HCT116 (cell line): ENCODE results near the gene ADIG.

Experiments
- EZH2 ChIP-seq: fragments of 200-600 bp; sonication (generic); IDR thresholded peaks from 2 replicates; pipeline ENCODE4 v1.6.1; 2017; ENCODE audit warnings: antibody characterized with exemption, mixed run types
- EZH2phosphoT487 ChIP-seq: fragments of 200-600 bp; IDR thresholded peaks from 2 replicates; pipeline ENCODE4 v1.6.1; 2018; ENCODE audit warnings: antibody characterized with exemption, borderline replicate concordance
- FOSL1 ChIP-seq: IDR thresholded peaks from 2 replicates; pipeline ENCODE4 v1.6.1; 2012; ENCODE audit warnings: low read depth
- POLR2A ChIP-seq: IDR thresholded peaks from 2 replicates; pipeline ENCODE4 v1.7.0; 2011; ENCODE audit warnings: borderline replicate concordance; ENCODE audit not compliant: insufficient read depth, insufficient read length; ENCODE audit errors: extremely low read depth
- RAD21 ChIP-seq: IDR thresholded peaks from 2 replicates; pipeline ENCODE4 v1.6.1; 2012; ENCODE audit warnings: low read depth, mild to moderate bottlenecking
- SP1 ChIP-seq: IDR thresholded peaks from 2 replicates; pipeline ENCODE4 v1.6.1; 2012; ENCODE audit warnings: low read depth
- YY1 ChIP-seq: IDR thresholded peaks from 2 replicates; pipeline ENCODE4 v1.6.1; 2011; ENCODE audit warnings: low read length, low read depth, moderate library complexity, mild to moderate bottlenecking; ENCODE audit not compliant: insufficient replicate concordance; ENCODE audit errors: extremely low read depth
- TF ChIP-seq, protein P1 (sequence below): IDR thresholded peaks from 2 replicates; pipeline ENCODE4 v1.6.1; 2012
- TF ChIP-seq, protein P2 (sequence below): IDR thresholded peaks from 2 replicates; pipeline ENCODE4 v1.6.1; 2012; ENCODE audit warnings: low read depth
- TF ChIP-seq, protein P3 (sequence below), 3 experiments: fragments of 200-600 bp in 1 of 3; sonication (generic) in 1 of 3; IDR thresholded peaks in 2 of 3; conservative IDR thresholded peaks in 1 of 3; 2 replicates each; pipeline ENCODE4 v1.5.1; 2012 to 2017; ENCODE audit warnings: low read depth in 2 of 3, low read length in 2 of 3, antibody characterized with exemption in 1 of 3, borderline replicate concordance in 1 of 3, control low read depth in 1 of 3, mild to moderate bottlenecking in 1 of 3, mixed read lengths in 1 of 3, mixed run types in 1 of 3, moderate library complexity in 1 of 3; ENCODE audit not compliant: insufficient read depth in 1 of 3

DNA sequence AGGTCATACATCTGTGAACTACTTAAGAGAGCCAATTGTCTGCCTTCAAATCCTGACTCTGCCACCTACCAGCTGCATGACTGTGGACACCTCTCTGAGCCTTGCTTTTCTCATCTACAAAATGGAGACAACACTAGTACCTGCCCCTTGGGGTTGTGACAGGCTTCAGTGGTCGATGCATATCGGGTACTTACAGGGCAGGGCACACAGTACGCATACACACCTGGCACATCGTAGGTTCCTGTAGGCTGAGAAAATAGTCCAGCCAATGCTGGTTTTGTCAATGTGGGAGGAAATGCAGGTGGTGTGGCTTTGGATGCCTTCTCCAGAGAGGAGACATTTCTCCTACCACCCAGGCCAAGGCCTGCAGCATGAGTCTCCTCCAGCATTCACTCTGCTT is 2.3 kb downstream of the ADIG start:
- TF ChIP-seq POLR2A: no peak
- no peak for TF ChIP-seq SP1
- no peak for TF ChIP-seq RAD21
- TF ChIP-seq, protein P1, sequence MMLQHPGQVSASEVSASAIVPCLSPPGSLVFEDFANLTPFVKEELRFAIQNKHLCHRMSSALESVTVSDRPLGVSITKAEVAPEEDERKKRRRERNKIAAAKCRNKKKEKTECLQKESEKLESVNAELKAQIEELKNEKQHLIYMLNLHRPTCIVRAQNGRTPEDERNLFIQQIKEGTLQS: no peak
- no peak for TF ChIP-seq EZH2
- TF ChIP-seq, protein P2, sequence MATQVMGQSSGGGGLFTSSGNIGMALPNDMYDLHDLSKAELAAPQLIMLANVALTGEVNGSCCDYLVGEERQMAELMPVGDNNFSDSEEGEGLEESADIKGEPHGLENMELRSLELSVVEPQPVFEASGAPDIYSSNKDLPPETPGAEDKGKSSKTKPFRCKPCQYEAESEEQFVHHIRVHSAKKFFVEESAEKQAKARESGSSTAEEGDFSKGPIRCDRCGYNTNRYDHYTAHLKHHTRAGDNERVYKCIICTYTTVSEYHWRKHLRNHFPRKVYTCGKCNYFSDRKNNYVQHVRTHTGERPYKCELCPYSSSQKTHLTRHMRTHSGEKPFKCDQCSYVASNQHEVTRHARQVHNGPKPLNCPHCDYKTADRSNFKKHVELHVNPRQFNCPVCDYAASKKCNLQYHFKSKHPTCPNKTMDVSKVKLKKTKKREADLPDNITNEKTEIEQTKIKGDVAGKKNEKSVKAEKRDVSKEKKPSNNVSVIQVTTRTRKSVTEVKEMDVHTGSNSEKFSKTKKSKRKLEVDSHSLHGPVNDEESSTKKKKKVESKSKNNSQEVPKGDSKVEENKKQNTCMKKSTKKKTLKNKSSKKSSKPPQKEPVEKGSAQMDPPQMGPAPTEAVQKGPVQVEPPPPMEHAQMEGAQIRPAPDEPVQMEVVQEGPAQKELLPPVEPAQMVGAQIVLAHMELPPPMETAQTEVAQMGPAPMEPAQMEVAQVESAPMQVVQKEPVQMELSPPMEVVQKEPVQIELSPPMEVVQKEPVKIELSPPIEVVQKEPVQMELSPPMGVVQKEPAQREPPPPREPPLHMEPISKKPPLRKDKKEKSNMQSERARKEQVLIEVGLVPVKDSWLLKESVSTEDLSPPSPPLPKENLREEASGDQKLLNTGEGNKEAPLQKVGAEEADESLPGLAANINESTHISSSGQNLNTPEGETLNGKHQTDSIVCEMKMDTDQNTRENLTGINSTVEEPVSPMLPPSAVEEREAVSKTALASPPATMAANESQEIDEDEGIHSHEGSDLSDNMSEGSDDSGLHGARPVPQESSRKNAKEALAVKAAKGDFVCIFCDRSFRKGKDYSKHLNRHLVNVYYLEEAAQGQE: no peak
- TF ChIP-seq, protein P3, sequence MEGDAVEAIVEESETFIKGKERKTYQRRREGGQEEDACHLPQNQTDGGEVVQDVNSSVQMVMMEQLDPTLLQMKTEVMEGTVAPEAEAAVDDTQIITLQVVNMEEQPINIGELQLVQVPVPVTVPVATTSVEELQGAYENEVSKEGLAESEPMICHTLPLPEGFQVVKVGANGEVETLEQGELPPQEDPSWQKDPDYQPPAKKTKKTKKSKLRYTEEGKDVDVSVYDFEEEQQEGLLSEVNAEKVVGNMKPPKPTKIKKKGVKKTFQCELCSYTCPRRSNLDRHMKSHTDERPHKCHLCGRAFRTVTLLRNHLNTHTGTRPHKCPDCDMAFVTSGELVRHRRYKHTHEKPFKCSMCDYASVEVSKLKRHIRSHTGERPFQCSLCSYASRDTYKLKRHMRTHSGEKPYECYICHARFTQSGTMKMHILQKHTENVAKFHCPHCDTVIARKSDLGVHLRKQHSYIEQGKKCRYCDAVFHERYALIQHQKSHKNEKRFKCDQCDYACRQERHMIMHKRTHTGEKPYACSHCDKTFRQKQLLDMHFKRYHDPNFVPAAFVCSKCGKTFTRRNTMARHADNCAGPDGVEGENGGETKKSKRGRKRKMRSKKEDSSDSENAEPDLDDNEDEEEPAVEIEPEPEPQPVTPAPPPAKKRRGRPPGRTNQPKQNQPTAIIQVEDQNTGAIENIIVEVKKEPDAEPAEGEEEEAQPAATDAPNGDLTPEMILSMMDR (IDR thresholded peaks at IDR 0.05 in 2 of 3, conservative IDR thresholded peaks at IDR 0.05 in 1 of 3; ENCODE audit: borderline replicate concordance in 1 of 3, insufficient read depth in 1 of 3, low read depth in 2 of 3, low read length in 2 of 3): no peak
- no peak for TF ChIP-seq FOSL1
- TF ChIP-seq EZH2phosphoT487: no peak
- no peak for TF ChIP-seq YY1
